GM19455 (cell line): Measurements from ENCODE around the gene NFE2L2.
A peak's percentile ranks its signal among the peaks of the same experiment; 100 is the strongest.
"Not testable (repeated sequence)": the region's sequence is repeated elsewhere in the genome, so short reads cannot be mapped to it uniquely, and the experiment has no call there.

Experiments used
- ATAC-seq: cut with Tn5 transposase; IDR thresholded peaks from one replicate; pipeline ENCODE4 v1.9.1; 2021; ENCODE audit not compliant: unreplicated experiment

NFE2L2 gene

DNA sequence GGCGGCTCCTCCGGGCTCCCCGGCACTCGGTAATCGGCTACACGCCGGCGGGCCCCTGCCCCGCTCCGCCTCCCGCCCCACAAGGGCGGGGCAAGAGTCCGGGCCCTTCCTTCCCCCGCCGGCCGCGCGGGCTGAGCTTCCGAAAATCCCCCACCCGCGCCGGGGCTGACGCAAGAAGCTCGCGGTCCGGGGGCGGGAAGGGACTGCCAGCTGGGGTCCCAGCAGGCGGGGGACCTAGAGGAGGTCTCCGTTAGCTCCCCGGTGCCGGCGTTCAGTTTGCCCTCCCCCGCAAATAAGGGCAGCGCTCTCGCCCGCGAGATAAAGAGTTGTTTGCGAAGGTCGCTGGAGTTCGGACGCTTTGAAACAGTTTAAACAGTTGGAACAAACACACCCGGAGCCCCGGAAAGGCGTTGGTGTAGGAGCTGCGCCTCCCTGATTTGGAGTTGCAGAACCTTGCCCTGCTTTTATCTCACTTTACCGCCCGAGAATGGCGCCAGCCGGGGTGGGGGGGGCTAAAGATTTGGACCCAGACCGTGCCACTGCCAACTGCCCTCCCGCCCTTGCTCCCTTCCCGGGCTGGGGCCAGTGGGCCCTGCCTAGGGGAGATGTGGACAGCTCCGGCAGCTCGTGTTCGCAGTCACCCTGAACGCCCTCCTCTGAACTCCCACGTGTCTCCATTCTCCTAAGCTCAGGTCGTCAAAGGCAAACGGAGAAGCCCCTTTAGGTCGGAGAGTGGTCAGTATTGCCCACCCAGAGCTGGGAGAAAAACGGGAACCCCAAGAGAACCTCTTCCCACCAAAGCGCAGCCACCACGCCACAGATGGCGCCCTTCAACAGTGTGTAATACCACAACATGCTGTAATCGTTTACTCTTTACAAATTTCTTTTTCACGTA lies at the start of gene NFE2L2:
TSS of gene NFE2L2 (minus strand) at position 35 of the 895 bp plus-strand sequence. CDS start 151 bp downstream, outside the sequence.
- ATAC-seq, result peak; percentile 66

DNA sequence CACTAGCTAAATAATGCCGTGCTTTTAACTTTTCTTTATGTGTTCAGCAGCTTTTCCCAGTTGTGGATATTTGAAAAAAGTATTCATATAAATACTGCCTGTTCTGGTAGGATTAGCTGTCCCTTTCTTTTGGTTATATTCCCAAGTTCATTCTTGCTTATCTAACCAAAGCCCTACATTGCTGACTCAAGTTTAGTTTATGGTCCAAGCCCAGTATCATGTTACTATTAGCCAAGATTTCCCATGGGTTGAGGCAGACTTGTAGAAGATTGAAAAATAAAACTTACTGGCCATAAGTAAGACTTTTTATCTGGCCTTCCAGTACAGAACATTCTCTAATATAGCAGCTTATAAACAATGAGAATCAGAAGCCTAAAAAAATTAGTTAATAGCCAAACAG lies 49.7 kb upstream of the NFE2L2 start:
- ATAC-seq, result no peak

DNA sequence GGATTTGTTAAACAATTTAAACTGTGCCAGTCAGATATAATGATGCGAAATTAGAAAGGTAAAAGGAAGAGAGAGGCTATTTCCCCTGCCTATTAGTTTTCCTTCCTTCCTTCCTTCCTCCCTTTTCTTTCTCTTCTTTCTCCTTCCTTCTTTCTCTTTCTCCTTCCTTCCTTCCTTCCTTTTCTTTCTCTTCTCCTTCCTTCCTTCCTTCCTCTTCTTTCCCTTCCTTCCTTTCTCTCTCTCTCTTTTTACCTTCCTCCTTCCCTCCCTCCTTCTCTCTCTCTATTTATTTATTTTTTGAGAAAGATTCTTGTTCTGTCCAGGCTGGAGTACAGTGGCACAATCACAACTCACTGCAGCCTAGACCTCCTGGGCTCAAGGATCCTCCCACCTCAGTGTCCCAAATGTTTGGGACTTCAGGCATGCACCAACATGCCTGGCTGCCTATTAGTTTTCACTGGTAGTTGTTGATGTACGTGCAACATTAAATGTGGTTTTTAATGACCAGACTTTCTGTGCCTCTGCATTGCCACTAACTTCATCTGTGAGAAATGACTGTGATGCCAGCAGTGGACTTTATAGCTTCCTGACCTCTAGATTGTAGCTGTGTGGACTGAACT lies 48.7 kb upstream of the NFE2L2 start:
- ATAC-seq, result no peak

DNA sequence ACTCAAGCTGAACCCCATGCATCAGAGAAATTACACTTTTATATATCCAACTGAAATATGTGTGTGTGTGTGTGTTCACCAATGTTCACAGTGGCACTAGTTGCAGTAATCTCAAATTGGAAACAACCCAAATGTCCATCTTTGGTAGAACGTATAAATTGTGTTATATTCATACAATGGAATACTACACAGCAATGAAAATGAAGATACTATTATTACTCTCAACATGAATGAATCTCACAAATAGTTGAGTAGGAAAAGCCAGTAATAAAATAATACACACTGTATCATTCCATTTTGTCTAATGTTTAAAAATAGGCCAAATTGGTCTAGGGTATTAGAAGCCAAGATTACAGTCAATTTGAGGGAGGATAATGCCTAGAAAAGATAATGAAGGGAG lies 48.0 kb upstream of the NFE2L2 start:
- ATAC-seq, result no peak

DNA sequence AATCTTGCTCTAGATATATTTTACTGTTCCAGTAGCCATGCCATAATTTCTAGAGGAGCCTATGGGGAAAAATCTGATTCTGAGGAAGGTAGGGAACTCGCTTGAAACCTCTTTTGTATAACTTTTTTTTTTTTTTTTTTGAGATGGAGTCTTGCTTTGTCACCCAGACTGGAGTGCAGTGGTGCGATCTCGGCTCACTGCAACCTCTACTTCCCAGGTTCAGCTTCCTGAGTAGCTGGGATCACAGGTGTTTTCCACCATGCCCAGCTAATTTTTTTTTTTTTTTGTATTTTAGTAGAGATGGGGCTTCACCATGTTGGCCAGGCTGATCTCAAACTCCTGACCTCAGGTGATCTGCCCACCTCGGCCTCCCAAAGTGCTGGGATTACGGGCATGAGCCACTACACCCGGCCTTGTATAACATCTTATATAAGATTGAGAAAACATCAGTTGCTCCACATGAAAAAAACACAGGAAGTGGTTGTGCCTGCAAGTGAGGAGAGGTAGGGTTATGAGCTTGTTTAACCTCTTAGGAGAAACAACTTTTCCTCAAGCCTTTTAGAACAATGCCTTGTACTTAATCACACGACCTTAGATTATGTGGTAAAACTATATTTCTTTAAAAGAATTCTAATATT lies 45.3 kb upstream of the NFE2L2 start:
- ATAC-seq, result not testable (repeated sequence)

DNA sequence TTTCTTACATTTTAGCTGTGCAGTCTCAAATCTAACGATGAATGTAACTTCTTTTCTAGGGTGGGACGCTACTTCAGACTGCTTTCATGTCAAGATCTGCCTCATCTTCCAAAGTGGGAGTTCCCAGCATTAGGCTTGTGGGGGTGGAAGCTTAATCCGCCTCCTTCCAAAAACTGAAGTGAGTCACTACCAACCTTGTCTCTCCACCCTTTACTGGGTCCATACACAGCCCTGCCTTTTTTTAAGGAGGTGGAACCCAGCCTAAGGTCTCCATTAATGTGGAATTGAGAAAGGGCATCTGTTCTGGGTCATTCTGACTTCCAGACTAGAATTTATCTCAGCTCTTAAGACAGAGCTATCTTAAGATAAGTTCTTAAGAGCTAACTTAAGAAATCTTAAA lies 42.0 kb upstream of the NFE2L2 start:
- no peak for ATAC-seq

DNA sequence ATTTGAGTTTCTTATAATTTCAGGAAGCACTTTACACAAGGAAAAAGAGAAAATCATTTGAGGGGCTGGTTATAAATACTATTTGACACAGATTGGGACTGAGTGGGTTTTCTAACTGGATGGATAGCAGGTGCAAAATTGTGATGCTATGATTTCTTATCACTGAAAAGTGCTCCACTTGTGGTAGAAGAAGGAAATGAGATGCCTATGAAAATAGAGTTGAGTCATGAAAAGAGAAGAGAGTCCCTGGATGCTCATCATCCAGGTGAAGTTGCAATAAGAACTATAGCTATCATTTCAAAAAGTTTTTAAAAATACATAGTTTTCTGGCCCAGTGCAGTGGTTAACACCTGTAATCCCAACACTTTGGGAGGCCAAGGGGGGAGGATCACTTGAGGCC lies 39.4 kb upstream of the NFE2L2 start:
- ATAC-seq, result no peak

DNA sequence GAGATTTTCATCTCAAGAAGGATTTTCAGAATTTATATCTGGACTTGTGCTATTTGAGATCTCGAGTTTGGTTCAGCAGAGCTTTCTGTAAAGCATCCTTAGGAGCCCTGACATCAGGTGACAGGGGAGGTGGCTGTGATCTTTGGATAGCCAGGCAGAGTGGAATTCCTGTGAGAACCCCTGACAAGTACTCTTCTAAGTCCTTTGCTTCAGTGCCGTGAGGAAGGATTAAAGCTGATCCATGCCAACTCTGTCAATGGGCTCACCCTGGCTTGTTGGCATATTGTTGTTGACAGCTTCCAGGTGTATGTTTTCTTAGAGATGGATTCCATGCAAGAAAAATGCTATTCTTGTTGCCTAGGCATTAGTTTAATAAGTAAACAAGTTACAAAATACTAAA lies 38.0 kb upstream of the NFE2L2 start:
- ATAC-seq, result no peak

DNA sequence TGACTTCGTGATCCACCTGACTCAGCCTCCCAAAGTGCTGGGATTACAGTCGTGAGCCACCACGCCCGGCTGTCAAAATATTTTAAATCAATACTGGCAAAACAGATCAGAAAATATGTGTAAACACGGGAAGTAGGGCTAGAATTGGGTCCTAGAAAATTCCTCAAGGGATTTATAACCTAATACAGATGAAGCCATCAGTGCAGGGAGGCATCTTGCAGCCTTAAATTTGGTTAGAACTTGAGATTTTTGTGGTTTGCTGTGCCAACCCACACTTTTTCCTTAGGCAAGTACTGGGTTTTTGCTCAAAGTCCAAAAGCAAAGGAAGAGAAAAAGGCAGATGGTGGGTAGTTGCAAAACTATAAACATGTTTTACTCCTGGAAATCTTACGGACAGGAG lies 33.7 kb upstream of the NFE2L2 start:
- no peak for ATAC-seq

DNA sequence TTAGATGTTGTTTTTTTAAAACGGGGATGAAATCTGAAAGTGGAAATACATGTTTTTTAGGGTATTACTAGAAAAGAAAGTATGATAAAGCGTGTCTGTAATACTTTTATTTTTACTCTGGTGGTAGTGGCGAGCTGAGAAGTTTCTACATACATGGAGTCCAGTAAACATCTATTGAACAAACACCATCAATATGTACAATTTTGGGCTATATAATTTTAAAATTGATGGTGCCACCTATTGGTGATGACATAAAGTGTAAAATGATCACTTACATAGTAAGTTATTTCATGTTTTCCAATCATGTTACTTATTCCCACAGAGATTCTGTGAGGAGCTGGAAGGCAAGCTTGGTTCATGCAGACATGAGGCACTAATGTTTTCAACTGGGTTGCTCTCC lies 31.5 kb upstream of the NFE2L2 start:
- peak; percentile 60 for ATAC-seq

DNA sequence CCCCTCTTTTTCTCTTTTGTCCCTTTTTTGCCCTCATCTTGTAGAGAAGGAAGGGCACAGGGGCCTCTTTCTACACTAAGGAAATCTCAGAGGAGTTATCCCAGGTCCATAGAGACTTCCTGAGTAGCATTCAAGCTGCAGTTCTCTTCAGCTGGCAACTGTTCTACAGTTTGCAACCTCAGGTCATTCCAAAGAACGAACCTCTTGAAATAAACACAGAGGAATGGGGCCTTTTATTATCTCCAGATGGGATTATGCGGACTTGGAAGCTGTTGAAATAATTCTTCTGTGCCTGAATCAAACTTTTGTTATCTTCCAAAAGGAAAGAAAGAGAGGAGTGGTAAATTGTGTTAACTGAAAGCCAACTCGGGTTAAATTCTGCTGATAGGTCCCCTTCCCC lies 31.0 kb upstream of the NFE2L2 start:
- no peak for ATAC-seq

DNA sequence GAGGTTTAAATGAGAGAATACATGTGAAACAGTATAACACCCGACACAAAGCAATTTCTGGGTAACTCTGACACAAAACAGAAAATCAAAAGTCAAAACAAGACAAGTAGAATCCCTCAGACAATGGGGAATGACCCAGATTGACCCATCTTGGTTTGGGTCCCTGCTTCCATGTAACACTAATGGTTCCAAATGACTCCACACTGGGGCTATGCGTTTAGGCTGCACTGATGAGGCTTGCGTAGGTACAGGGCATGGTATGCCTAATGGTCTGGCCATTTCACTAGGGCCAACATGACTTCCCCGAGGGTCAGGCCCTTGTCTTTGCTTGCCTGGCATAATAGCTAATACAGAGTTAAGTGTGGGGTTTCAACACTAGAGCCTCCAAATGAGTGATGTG lies 27.2 kb upstream of the NFE2L2 start:
- no peak for ATAC-seq

DNA sequence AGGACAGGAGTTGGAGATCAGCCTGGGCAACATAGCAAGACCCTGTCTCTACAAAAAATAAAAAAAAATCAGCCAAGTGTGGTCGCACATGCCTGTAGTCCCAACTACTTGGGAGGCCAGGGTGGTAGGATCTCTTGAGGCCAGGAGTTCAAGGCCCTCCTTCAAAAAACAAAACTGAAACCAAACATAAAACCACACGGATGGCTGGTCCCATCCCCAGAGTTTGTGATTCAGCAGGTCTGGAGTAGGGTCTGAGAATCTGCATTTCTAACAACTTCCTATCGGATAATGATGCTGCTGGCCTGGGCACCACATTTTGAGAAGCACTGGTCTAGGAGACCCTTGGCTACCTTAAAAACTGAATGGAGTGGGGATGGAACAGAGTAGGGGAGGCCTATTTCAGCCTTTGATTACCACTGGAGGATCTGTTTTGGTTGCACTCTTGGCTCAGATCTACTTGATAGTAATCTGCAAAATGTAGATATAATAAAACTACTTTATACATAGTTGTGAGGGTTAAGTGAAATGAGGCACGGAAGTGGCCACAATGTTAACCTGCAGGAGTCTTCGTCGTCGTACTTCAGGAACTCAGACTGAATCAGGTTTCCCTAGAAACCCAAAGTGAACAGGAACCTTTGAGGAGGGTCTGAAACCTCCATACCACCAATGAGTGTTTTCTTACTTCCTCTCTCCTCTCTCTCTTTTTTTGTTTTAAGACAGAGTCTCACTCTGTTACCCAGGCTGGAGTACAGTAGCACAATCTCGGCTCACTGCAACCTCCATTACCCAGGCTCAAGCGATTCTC lies 25.5 kb upstream of the NFE2L2 start:
- ATAC-seq, result peak; percentile 77

DNA sequence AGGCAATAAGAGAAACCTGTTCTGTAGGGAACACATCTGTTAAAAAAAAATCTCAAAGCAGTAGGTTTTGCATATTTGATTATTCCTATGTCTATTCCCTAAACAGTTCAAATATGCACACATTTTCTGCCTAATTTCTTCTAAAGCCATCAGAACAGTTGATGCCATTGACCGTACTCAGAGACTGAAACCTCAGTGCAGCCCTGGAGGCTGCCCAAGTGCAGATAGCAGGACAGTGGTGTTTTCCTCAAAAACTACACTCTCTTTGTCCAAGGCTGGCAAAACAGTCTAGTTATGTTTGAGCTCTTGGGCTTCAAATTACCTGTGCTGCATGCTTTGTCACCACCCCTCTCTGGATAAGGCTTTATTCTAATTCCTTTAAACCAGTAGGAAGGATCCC lies 23.3 kb upstream of the NFE2L2 start:
- no peak for ATAC-seq

DNA sequence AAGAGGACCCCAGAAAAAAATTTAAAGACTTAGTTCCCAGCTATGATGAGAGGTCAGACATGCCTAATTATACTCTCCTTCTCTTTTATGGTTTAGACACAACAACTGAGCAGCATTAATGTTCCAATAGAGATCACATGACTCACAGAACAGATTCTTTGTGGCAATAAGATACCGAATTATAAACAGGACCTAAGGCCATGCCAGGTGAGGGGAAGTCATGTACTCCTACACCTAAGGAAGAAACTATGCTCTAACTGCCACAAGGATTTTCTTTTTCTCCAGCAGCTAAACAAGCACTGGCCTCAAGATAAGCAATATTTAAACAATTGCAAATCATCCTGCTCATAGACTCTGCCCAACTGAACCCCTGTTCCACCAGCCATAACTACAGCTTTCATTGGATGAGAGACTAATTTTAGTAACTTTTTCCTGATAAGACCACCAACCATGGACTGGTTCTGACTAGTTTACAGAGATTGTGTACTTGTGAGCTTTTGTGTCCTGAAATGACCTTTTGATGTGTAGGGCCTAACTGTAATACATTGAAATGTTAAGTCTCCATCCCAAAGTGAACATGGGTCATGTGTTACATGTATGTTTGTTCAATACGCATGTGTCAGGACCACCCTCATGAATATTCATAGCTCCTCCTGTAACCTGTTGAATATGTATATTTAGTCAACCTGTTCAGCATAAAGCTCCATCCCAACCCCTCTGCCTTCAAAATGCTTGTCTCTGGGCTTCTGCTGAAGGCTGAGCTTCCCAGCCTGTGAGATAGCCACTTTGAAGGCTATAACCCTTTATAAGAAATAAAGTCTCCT lies 21.6 kb upstream of the NFE2L2 start:
- ATAC-seq, result no peak

DNA sequence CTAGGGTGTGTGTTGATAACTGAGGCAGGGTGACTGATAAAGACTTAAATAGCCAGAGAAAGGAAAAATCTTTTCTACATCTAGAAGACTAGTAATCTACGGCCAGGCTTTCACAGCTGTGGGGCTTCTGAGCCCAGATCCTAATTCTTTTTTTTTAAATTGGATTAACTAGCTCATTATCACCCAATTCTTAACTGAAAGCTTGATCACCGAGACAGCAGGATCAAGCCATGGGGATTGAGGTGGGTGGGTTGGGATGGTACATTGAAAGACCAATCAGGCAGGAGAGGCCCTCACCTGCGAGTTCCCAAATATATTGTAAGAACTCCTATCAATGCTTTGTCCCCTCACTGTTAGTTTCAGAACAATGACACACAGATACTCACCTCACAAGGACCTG lies 20.0 kb upstream of the NFE2L2 start:
- ATAC-seq, result no peak

DNA sequence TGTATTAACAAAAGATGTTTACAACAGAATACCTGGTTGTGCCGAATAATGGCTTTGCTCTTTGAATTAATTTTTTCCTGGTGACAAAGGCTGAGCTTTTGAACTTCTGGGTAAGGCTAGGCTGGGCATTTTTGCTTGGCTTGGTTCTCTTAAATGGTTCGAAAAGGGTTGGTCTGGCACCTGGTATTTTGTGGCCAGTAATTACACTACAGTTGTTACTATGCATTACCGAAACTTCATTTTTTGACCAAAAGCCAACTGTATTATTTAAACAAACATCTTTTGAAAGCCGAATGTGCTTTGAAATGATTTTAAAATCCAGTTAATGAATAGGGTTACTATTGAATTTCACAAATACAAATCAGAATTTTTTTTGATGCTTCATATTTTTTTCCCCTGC lies 19.4 kb upstream of the NFE2L2 start:
- ATAC-seq, result no peak

DNA sequence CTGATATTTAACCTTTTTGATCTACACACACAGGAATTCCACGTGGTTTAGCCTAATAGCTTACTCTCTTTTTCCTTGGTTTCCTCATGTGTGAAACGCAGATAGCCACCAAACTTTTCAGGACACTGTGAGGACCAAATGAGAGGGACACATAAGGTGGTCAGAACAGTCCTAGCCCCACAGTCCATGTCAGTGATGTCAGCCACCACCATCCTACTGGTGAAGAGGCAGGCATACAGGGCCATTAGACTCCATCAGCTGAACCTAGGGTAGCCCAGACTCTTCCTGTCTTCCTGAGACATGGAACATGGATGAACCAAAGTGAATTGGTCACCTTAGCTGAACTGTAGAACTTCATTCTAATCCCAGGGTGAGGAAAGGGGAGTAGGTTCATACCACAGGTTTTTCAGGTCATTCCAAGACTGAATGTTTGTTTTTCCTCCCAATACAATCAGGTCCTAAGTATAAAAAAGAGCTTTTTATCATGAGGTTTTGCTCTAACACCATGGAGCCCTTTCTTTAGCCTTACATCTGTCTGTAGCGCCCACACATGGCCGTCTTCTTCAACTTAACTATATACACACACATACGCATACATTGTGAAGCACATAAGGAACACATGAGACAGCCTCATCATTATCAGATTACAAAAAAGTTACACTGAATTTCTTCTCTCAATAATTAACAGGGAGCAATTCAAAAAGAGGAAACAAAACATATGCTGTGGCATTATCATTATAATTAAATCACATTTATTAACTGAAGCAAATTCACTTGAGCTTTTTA lies 18.5 kb upstream of the NFE2L2 start:
- no peak for ATAC-seq

DNA sequence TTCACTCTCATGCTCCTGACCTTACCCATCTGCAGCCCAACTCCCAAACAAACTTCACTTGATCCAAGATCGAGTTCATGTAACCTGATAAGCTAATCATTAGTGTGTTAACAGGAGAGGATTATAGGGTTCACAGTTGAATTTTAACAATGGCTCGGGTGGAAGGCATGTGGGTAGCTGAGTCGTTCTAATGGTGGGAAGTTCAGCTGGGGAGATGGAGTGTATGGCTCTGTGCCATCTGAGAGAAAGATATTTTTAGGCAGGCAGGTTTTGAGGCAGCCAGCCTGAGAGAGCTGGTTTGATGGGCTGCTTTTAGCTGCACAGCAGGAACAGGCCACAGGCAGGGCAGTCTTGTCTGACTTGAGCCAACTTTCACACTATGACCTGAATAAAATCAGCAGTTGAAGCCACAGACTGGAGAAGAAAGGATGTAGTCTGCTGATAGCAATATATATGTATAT lies 17.7 kb upstream of the NFE2L2 start:
- no peak for ATAC-seq
